ENCODE measurements around the gene GSG1.

Gene GSG1

DNA sequence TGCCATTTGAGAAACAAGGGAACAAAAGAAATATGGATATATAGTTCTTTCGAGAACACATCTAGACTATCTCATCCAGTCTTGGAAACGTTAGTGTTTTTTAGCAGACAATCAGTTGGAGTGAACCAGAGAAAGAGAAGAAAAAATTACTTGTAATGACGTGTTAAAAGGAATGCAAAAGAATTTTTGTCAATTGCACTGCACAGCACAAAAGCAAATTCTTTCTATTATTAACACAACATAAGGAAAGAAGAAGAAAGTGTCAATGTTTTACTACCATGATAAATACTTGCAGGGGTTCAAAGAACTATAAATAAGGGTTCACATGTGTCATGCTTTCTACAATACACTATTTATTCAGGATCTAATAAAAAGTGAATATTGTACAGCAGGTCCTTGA is 27.5 kb upstream of the GSG1 start:
- TF ChIP-seq, protein P1, sequence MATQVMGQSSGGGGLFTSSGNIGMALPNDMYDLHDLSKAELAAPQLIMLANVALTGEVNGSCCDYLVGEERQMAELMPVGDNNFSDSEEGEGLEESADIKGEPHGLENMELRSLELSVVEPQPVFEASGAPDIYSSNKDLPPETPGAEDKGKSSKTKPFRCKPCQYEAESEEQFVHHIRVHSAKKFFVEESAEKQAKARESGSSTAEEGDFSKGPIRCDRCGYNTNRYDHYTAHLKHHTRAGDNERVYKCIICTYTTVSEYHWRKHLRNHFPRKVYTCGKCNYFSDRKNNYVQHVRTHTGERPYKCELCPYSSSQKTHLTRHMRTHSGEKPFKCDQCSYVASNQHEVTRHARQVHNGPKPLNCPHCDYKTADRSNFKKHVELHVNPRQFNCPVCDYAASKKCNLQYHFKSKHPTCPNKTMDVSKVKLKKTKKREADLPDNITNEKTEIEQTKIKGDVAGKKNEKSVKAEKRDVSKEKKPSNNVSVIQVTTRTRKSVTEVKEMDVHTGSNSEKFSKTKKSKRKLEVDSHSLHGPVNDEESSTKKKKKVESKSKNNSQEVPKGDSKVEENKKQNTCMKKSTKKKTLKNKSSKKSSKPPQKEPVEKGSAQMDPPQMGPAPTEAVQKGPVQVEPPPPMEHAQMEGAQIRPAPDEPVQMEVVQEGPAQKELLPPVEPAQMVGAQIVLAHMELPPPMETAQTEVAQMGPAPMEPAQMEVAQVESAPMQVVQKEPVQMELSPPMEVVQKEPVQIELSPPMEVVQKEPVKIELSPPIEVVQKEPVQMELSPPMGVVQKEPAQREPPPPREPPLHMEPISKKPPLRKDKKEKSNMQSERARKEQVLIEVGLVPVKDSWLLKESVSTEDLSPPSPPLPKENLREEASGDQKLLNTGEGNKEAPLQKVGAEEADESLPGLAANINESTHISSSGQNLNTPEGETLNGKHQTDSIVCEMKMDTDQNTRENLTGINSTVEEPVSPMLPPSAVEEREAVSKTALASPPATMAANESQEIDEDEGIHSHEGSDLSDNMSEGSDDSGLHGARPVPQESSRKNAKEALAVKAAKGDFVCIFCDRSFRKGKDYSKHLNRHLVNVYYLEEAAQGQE (IDR thresholded peaks at IDR 0.05; ENCODE audit: low read depth): no peak
- TF ChIP-seq FOXM1 (IDR thresholded peaks at IDR 0.05; ENCODE audit: borderline replicate concordance, low read depth) (no peak), CEBPB (IDR thresholded peaks at IDR 0.05) (no peak), NFIC (IDR thresholded peaks at IDR 0.05) (no peak), RAD21 (IDR thresholded peaks at IDR 0.05; ENCODE audit: low read depth) (no peak), ZBTB7A (IDR thresholded peaks at IDR 0.05; ENCODE audit: low read depth) (no peak)

- TF ChIP-seq TEAD4 (IDR thresholded peaks at IDR 0.05) (no peak), RAD21 (IDR thresholded peaks at IDR 0.05; ENCODE audit: low read depth) (no peak), CREB1 (IDR thresholded peaks at IDR 0.05; ENCODE audit: low read depth) (no peak), TAF1 (IDR thresholded peaks at IDR 0.05; ENCODE audit: low read depth) (no peak), NFIC (IDR thresholded peaks at IDR 0.05) (no peak), ZBTB7A (IDR thresholded peaks at IDR 0.05; ENCODE audit: low read depth) (no peak), TCF12 (IDR thresholded peaks at IDR 0.05; ENCODE audit: low read depth) (no peak), CEBPB (IDR thresholded peaks at IDR 0.05) (no peak), USF1 (IDR thresholded peaks at IDR 0.05) (no peak), YY1 (IDR thresholded peaks at IDR 0.05; ENCODE audit: low read depth) (no peak)
- TF ChIP-seq, protein P1 (IDR thresholded peaks at IDR 0.05; ENCODE audit: low read depth): no peak
- TF ChIP-seq, protein P2, sequence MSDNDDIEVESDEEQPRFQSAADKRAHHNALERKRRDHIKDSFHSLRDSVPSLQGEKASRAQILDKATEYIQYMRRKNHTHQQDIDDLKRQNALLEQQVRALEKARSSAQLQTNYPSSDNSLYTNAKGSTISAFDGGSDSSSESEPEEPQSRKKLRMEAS (IDR thresholded peaks at IDR 0.05): no peak
Measured at GRCh38 chr12:13128291-13128965, 25.0 kb upstream of the GSG1 start.

DNA sequence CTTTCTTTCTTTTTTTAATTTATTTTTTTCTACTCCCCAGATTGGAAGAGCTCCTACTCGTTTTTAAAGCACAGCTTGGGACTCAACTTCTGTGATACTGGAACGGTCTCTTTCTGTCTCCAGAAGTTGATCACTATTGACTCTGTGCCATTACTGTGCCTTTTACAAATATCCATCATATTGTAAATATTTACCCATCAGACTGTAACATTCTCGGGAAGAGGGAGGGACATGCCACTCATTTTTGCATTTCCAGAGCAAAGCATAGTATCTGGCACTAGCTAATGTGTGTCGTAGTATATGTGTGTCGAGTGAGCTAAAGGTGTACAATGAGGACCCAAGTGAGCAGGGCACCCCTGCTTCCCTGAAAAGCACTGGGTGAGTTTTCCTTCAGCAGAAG is 24.0 kb upstream of the GSG1 start:
- TF ChIP-seq, protein P1 (IDR thresholded peaks at IDR 0.05; ENCODE audit: low read depth): no peak
- TF ChIP-seq TCF12 (IDR thresholded peaks at IDR 0.05; ENCODE audit: low read depth) (no peak), ZBTB7A (IDR thresholded peaks at IDR 0.05; ENCODE audit: low read depth) (no peak), CREB1 (IDR thresholded peaks at IDR 0.05; ENCODE audit: low read depth) (no peak), YY1 (IDR thresholded peaks at IDR 0.05; ENCODE audit: low read depth) (no peak)

- TF ChIP-seq ZBTB7A (IDR thresholded peaks at IDR 0.05; ENCODE audit: low read depth) (no peak), TEAD4 (IDR thresholded peaks at IDR 0.05) (no peak), NFIC (IDR thresholded peaks at IDR 0.05) (no peak), USF1 (IDR thresholded peaks at IDR 0.05) (no peak), YY1 (IDR thresholded peaks at IDR 0.05; ENCODE audit: low read depth) (no peak), TCF12 (IDR thresholded peaks at IDR 0.05; ENCODE audit: low read depth) (no peak), FOXM1 (IDR thresholded peaks at IDR 0.05; ENCODE audit: borderline replicate concordance, low read depth) (no peak), TAF1 (IDR thresholded peaks at IDR 0.05; ENCODE audit: low read depth) (no peak), CEBPB (IDR thresholded peaks at IDR 0.05) (no peak), EGR1 (IDR thresholded peaks at IDR 0.05) (no peak), RAD21 (IDR thresholded peaks at IDR 0.05; ENCODE audit: low read depth) (no peak)
- TF ChIP-seq, protein P1 (IDR thresholded peaks at IDR 0.05; ENCODE audit: low read depth): no peak
- TF ChIP-seq, protein P2 (IDR thresholded peaks at IDR 0.05): no peak
Measured at GRCh38 chr12:13126494-13126893, 23.0 kb upstream of the GSG1 start.
